Lung (tissue), 12 donors: ENCODE measurements around the gene FHOD1. TPM values are rescaled to one million over a fixed set of nuclear protein-coding genes. Genes with fewer than 3 reads are reported as not detected.

Experiments
- ATAC-seq: fragments of 200-7000 bp; cut with Tn5 transposase; one replicate; pipeline ENCODE4 v1.9.1; 2020; ENCODE audit warnings: moderate number of reproducible peaks; ENCODE audit not compliant: insufficient read depth, low FRiP score
- DNase-seq, 3 donors: peaks; one replicate each; pipeline ENCODE4 v3.0.0-alpha.2; 2013 to 2017
- H3K27ac ChIP-seq, 2 donors: one replicate each; pipeline ENCODE4 v1.5.1; 2013; ENCODE audit warnings: mild to moderate bottlenecking in 2 of 2, moderate library complexity in 2 of 2, control low read depth in 1 of 2, inconsistent platforms in 1 of 2, low read depth in 1 of 2, low read length in 1 of 2
- H3K27me3 ChIP-seq, 3 donors: one replicate each; pipeline ENCODE4 v1.5.1; 2013; ENCODE audit warnings: low read length in 2 of 3; ENCODE audit not compliant: control insufficient read depth in 3 of 3, insufficient read depth in 3 of 3
- H3K36me3 ChIP-seq, 4 donors: one replicate each; pipeline ENCODE4 v1.5.1; 2013; ENCODE audit warnings: low read length in 4 of 4, mild to moderate bottlenecking in 1 of 4, moderate library complexity in 1 of 4; ENCODE audit not compliant: control insufficient read depth in 4 of 4, insufficient read depth in 4 of 4
- H3K4me1 ChIP-seq, 5 donors: one replicate each; pipeline ENCODE4 v1.5.1; 2013; ENCODE audit warnings: low read length in 5 of 5, mild to moderate bottlenecking in 2 of 5, moderate library complexity in 1 of 5; ENCODE audit not compliant: control insufficient read depth in 5 of 5, insufficient read depth in 5 of 5
- H3K4me3 ChIP-seq: one replicate; pipeline ENCODE4 v1.5.1; 2013; ENCODE audit warnings: mild to moderate bottlenecking, control low read depth, moderate library complexity
- H3K9ac ChIP-seq, 2 donors: one replicate each; pipeline ENCODE4 v1.5.1; 2013; ENCODE audit warnings: low read length in 2 of 2, control low read depth in 1 of 2; ENCODE audit not compliant: insufficient read depth in 1 of 2
- H3K9me3 ChIP-seq, 4 donors: one replicate each; pipeline ENCODE4 v1.5.1; 2013; ENCODE audit warnings: low read length in 3 of 4, mild to moderate bottlenecking in 1 of 4, moderate library complexity in 1 of 4; ENCODE audit not compliant: control insufficient read depth in 4 of 4, insufficient read depth in 3 of 4
- WGBS, 2 donors: extraction: QIAGEN DNeasy Blood & Tissue Kit; methylation state at CpG; one replicate each; pipeline ENCODE4 v1.1.7; 2013; 5-methylcytosine and 5-hydroxymethylcytosine counted together
- polyA plus RNA-seq, 2 donors: library from polyadenylated mRNA; stranded (reverse); fragments of 200-250 nt; gene quantifications; one replicate each; pipeline ENCODE4 v1.2.1, GENCODE V29; 2013
- total RNA-seq, 2 donors: library from RNA; depleted of rRNA in 1 of 2; stranded (reverse); fragments of >200 nt in 1 of 2; gene quantifications; one replicate each; pipeline ENCODE4 v1.2.1, GENCODE V29; 2014 to 2021
- TF ChIP-seq, protein P1 (sequence below): IDR thresholded peaks from 2 replicates; pipeline ENCODE4 v1.5.1; 2012; ENCODE audit warnings: mild to moderate bottlenecking; ENCODE audit errors: control extremely low read depth, extremely low read depth
- donor health status: control.
- donor health status: control.
- donor health status: Bipolar disorder and iron deficiency.
- donor health status: healthy.
- donor health status: DM: yes; HTN: yes; CAD: no.

Gene FHOD1
- total and polyA plus RNA-seq, 4 donors, result 51.3 to 129 (median 65.5) TPM

- DNase-seq (peak in 1 of 3 donors; percentile 22), ATAC-seq (no peak)
- TF ChIP-seq, protein P1, sequence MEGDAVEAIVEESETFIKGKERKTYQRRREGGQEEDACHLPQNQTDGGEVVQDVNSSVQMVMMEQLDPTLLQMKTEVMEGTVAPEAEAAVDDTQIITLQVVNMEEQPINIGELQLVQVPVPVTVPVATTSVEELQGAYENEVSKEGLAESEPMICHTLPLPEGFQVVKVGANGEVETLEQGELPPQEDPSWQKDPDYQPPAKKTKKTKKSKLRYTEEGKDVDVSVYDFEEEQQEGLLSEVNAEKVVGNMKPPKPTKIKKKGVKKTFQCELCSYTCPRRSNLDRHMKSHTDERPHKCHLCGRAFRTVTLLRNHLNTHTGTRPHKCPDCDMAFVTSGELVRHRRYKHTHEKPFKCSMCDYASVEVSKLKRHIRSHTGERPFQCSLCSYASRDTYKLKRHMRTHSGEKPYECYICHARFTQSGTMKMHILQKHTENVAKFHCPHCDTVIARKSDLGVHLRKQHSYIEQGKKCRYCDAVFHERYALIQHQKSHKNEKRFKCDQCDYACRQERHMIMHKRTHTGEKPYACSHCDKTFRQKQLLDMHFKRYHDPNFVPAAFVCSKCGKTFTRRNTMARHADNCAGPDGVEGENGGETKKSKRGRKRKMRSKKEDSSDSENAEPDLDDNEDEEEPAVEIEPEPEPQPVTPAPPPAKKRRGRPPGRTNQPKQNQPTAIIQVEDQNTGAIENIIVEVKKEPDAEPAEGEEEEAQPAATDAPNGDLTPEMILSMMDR, result no peak
- H3K4me1 ChIP-seq, result peaks cover 8 to 33% (median 18%) of the 10 kb centered on the region in 5 donors
- peaks cover 6 to 11% (median 10%) of the 10 kb centered on the region in 4 donors for H3K36me3 ChIP-seq
- H3K27ac ChIP-seq, result peak within 1 kb of the TSS in 1 of 2 donors; percentile 56
- peak within 1 kb of the TSS; percentile 45 for H3K4me3 ChIP-seq
- H3K9me3 ChIP-seq, result no peaks in the 10 kb centered on the region
- H3K9ac ChIP-seq, result no peak within 1 kb of the TSS
- 33 to 42% methylated on average over 6 of the region's 6 CpGs for WGBS, 2 donors
- H3K27me3 ChIP-seq, result no peaks in the 10 kb centered on the region
Observed at GRCh38 chr16:67190041-67190440, 57.2 kb downstream of the FHOD1 start, which contains the start of gene EXOC3L1. EXOC3L1 (minus strand) TSS chr16:67190136; CDS start chr16:67189676, 460 bp downstream.

DNA sequence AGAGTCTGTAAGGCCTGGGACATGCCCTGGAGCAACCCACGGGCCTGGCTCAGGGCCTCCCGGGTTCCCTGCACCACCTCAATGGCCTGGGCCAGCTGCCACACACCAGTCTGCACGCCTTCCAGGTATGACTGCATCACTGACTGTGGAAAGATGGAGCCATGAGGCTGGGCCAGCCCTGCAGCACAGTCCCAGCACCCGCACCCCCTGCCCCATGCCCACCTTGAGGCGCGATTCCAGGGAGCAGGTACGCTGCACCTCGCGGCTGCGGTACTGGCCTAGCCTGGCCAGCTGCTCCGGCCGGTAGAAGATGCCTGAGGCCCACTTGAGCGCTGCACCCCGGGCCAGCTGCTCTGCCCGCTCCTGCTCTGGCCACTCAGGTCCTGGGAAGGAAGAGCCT, 58.5 kb downstream of the FHOD1 start:
- H3K36me3 ChIP-seq, result peaks cover 0 to 1% (median 0%) of the 10 kb centered on the region in 4 donors
- H3K4me1 ChIP-seq, result peaks cover 8 to 41% (median 18%) of the 10 kb centered on the region in 5 donors
- TF ChIP-seq, protein P1, result no peak
- WGBS, 2 donors, result 92 to 98% methylated on average over 15 of the region's 15 CpGs
- no peak overlapping the region for H3K27ac ChIP-seq
- no peak overlapping the region for H3K9ac ChIP-seq
- DNase-seq (no peak), ATAC-seq (no peak)
- H3K9me3 ChIP-seq, result no peaks in the 10 kb centered on the region
- H3K4me3 ChIP-seq, result no peak overlapping the region
- H3K27me3 ChIP-seq, result no peaks in the 10 kb centered on the region

DNA sequence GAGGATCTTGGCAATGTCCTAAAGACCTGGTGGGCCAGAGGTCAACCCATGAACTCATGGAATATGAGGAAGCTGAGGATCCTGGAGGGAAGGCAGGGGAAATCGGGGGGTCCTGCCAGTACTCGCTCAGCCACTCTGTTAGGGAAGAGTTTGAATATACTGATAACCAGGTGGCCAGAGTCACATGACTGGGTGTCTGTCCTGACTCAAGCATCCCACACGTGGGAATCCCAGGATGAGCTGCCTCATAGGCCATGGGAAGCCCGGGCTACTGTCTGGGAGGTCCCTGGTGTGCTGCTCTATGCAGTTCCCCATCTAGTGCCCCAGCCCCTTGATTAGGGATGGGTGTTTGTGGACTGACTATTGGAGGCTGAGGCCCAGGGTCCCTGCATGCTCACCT, 59.0 kb downstream of the FHOD1 start:
- WGBS, 2 donors, result 83 to 85% methylated on average over 4 of the region's 4 CpGs
- no peaks in the 10 kb centered on the region for H3K27me3 ChIP-seq
- H3K9me3 ChIP-seq, result no peaks in the 10 kb centered on the region
- H3K9ac ChIP-seq, result no peak overlapping the region
- TF ChIP-seq, protein P1, result no peak
- no peak for ATAC-seq
- DNase-seq, result no peak
- H3K36me3 ChIP-seq, result no peaks in the 10 kb centered on the region
- no peak overlapping the region for H3K27ac ChIP-seq
- no peak overlapping the region for H3K4me3 ChIP-seq
- peaks cover 8 to 38% (median 18%) of the 10 kb centered on the region in 5 donors for H3K4me1 ChIP-seq
